Midbrain (tissue), 1 donor: ENCODE data around the gene PRPF4.
"Not testable (repeated sequence)": the region's sequence is repeated elsewhere in the genome, so short reads cannot be mapped to it uniquely, and the experiment has no call there.

Experiments used
- DNase-seq: peaks from one replicate; lab custom pipeline; 2025; lab: John Stamatoyannopoulos, UW

The PRPF4 gene

DNA sequence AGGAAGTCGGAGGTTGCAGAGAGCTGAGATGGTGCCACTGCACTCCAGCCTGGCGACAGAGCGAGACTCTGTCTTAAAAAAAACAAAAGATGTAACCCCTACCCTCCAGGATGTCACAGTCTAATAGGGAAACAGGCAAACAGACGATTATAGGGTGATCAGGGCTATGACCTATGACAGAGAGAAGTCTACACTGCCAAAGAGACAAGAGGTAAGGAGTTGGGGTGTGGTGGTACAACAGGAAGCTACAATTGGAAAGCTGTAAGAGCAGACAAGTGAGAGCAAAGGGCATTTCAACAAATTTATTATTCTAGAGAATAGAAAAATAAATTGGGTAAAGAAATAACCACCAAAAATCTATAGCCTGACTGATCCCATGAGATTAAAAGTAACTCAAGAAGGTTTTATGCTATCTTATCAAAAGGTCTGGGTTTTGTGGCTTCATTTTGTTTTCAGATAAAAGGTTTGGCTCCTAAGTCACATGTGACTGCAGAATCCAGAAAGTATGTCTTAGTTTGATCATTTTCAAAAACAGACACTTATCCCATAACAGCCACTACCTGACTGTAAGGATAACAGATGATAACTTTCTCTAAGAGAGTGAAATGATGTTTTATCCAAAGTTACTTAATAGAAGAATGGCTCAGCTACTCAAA lies 7.4 kb upstream of the PRPF4 start:
- no peak for DNase-seq

DNA sequence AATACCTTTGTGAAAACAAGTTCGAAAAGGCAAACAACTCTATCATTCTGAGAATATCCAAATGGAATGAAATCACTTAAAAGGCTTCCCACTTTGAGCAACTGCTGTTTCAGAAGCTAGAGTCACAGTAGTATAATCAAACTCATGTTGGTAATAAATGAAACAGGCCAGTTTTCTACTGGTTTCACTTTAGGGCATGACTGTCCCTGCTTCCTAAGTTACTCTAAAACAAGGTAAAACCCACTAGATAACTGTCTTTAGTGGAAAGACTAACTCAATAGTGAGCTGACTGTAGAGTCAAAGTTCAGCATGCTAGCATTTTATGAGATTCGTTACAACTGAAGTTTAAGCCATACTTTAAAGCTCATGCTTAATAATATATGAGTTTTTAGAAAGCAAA lies 6.1 kb upstream of the PRPF4 start:
- DNase-seq: no peak

DNA sequence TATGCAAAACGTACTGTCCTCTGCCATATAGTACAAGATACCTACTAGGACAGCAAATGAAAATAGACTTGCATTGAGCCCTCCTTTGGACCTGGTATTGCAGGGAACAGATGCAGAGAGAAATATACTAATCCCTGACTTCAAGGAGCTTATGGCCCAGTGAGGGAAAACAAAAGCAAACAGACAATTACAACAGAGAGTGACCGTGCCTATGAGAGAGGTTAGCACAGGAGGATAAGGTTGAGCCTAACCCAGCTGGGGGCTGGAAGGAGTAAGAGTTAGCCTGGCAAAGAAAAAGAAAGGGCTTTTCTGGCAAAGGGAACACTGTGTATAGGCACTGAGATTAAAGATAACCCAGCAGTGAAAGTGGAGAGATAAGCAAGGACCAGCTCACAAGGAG lies 5.6 kb upstream of the PRPF4 start:
- no peak for DNase-seq

DNA sequence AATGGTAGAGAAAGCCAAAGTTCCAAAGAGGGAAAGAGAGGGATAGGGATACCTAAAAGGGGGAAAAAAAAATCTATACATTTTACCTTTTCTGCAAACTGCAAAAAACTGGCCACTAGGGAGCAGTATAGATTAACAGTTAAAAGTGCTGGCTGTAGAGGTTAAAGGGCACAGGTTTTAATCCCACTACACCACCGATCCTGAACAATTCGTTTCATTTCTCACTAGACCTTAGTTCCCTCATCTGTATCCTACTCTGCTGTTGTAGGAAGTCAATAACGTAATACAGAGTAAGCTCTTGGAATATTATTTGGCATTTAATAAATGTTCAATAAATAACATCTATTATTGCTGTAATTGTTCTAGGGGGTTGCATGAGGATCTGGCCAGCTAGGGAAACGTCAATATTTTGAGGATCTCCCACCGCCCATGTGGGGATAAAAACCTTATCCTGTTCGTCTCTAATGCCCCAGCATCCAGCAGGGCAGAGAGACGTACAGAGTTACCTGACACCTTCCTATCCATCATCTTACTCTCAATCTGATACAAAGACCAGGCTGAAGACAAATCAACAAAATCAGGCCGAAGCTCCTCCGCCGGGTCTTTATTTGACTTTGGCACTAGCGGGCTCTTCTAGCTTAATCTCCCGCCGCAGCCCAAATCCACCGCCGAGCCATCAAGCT lies 843 bp upstream of the PRPF4 start:
- DNase-seq: peak; percentile 70

DNA sequence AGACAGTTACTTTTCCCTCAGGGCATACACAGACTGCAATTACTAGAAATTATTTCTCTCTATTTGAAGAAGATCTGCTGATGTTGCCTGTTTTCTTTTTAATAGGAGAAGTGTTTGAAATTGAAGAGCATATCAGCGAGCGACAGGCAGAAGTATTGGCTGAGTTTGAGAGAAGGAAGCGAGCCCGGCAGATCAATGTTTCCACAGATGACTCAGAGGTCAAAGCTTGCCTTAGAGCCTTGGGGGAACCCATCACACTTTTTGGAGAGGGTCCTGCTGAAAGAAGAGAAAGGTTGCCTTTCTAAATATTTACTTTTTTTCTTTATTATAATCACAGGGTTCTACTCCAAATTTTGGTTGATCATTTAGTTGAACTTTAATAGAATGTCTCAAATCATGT lies 3.4 kb downstream of the PRPF4 start:
- DNase-seq: no peak

DNA sequence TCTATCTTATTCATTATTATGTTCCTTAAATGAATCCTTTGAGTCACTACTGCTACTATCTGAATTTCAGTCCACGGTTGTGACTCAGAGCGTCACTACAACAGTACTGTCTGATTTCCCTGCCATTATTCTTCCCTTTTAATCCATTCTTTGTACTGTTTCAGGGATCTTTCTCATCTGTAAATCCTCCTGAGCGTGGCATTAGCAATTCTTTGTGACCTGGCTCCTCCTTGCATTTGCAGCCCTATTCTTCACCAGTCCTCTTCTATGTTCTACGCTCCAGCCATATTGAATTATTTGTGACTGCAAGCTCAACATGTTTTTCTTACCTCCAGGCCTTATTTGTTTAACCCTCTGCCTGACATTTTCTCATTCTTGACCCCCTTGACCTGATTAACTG lies 5.9 kb downstream of the PRPF4 start:
- no peak for DNase-seq

DNA sequence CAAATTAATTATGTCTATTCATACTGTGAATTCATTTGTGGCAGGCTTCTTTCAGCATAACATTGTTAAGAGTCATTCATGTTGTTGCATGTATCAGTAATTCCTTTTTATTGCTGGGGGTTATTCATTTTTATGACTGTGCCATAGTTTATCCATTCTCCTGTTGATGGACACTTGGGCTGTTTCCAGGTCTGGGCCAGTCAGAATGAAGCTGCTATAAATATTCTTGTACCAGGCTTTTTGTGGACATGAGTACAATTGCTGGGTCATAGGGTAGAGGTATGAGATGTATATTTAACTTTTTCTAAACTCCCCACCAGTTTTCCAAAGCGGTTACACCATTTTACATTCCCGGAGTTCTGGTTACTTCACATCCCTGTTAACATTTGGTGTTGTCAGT lies 13.6 kb downstream of the PRPF4 start:
- no peak for DNase-seq

DNA sequence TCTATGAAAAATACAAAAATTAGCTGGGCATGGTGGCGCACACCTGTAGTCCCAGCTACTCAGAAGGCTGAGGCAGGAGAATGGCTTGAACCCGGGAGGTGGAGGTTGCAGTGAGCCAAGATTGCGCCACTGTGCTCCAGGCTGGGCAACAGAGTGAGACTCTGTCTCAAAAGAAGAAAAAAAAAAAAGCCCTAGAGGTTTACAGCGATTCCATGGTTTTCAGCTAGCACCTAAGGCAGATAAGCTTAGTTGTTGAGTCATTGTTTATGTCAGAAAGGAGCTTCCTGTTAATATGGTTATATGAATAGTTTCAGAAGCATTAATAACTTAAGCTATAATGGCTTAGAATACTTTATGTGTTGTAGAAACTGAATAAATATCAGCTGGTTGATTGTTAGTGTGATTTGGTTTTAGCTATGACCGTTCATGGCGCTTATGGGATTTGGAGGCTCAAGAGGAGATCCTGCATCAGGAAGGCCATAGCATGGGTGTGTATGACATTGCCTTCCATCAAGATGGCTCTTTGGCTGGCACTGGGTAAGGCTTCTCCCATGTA lies 14.7 kb downstream of the PRPF4 start:
- DNase-seq: no peak

DNA sequence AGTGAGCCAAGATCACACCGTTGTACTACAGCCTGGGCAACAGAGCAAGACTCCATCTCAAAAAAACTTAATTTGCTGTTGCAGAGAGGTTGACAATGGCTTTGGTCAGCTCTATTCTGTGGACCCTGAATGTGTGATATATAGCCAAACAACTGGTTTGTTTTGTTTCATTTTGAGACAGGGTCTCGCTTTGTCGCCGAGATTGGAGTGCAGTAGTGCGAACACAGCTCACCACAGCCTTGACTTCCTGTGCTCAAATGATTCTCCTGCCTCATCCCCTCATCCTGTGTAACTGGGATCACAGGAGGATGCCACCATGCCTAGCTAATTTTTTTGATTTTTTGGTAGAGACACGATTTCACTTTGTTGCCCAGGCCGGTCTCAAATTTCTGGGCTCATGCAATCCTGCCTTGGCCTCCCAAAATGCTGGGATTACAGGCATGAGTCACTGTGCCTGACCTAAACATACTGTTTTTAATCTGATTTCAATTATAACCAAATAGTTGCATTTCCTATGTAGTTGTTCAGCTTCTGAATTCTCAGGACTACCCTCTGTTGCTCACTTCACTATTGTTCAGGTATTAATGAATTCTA lies 17.9 kb downstream of the PRPF4 start:
- no peak for DNase-seq

DNA sequence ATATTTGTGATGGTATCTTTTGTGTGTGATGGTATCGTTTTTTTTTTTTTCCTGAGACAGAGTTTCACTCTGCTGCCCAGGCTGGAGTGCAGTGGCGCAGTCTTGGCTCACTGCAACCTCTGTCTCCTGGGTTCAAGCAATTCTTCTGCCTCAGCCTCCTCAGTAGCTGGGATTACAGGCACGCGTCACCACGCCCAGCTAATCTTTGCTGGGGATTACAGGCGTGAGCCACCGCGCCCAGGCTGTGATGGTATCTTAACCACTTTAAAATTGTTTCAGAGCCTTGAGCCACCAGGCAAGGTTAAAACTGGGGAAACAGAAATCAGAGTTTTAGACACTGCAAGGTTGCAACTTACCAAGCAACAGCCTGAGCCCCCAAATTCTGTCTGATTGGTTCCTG lies 20.8 kb downstream of the PRPF4 start:
- DNase-seq: not testable (repeated sequence)

DNA sequence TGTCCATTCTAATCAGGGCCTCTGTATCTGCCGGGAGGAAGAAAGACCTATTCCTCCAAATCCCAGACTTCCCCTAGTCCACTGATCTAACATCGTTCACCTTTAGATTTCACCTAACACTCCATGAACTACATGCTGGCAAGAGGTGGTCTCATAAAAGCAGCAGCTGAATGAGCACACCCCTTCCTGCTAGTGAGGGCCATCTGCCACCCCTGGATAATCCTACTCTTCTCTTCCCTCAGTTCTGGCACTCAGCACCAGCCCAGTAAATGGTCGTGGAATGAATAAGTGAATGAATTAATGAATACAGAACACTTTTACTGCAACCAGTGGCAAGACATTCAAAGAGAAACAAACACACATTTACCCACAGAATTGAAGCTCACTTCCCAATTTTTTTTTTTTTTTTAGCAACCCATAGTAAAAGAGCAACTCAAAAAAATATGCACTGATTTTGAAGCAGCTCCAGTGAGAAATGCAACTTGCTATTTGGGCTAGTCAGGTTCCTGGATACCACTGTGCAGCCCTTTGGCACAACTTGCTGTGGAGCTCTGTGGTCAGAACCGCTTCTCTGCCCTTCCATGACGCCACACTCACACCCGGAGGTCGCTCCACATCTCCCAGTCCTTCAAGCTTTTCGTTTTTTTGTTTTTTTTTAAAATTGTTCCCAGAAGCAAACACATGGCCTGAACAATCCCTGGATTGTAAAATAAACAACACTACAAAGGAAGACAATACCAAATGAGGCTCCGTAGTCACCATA lies 21.5 kb downstream of the PRPF4 start:
- no peak for DNase-seq

DNA sequence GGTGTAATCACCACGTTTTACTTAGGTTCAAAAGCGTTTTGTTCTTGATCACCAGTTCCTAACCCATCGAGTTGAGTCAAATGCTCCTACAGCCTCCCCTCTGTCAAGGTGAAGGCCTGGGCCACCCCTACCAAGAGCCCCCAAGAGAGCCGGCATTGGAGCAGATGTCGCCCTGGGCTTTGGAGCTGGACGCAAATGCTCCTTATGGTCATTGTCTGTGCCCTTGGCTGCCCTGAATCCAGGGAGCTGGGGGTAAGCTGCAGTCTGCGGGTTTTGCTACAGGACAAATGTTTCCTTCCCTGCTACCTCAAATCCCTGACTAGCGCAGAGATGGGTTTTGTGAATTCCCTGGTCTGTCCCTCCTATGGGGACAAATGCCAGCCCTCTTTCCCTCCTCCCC lies 22.9 kb downstream of the PRPF4 start:
- DNase-seq: no peak

DNA sequence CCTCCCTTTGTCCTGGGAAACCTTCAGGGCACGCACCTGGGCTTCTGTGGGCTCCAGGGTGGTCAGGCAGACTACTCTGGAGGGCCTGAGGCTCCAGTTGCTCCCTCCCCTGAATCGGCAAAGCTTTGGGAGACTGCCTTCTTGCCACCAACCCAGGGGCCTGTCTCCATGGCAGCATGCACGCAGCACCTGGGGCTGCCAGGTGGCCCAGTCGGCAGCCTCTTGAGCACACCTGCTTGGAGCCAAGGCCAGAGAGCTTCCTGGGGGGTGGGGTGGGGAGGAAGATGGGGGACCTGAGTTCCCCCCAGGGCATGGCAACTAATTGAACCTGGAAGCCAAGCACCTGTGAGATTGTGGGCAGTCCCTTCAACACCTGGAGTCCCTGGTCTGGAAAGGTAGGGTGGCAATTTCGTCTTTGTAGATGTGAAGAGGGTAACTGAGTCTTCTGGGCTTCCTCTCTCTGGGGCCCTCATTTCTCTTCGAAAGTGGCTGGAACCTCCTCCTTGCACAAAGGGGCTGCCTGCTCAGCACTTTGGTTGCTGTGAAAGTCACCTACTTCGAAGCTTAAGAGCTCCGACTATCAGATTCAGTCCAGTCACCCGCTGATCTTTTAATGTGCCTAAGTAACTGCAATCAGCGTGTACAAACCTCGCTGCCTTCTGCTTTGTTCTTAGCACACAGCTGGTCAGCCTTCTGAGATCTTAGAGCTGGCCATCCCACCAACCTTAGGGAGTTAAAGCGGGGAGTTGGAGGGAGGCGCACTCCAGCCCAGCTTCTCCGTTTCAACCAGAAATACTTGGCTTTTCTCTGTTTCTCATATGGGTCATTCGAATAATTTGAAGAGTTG lies 23.7 kb downstream of the PRPF4 start:
- DNase-seq: no peak

DNA sequence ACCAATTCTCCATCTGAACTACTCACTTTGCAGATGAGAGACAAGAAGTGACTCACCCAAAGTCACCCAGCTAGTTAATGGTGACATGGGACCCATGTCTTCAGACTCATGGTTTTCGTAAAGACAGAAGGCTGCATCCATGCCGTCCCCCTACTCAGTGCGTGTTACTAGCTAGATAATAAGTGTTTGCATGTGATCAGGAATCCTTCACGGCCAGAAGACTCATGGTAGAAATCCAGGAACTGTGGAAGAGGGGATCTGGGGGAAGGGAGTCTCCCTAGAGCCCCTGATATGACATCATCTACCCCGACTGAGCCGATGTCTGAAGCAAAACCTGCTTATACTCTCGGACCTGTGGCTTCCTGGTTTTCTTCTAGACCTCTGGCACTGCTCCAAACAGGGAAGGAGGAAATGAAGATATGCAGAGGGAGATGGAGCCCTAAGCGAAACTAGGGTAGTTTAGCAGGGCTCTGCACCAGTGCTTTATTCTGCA lies 24.4 kb downstream of the PRPF4 start:
- DNase-seq: no peak

DNA sequence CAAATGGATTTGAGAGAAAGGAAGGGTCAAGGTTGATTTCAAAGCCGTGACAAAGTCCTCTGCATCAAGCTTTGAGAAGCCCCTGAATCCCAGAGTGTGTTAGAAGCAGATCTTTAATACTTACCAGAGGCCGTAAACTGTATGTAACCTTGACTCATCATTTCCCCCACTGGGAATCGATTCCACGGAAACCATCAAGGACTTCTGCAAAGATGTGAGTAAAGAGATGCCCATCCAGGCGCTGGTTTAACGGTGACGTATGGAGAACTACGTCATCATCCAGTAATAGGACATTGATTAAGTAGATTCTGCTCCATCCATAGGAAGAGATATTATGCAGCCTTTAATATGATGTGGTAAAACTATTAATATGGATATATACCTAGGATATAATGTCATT lies 26.1 kb downstream of the PRPF4 start:
- no peak for DNase-seq

DNA sequence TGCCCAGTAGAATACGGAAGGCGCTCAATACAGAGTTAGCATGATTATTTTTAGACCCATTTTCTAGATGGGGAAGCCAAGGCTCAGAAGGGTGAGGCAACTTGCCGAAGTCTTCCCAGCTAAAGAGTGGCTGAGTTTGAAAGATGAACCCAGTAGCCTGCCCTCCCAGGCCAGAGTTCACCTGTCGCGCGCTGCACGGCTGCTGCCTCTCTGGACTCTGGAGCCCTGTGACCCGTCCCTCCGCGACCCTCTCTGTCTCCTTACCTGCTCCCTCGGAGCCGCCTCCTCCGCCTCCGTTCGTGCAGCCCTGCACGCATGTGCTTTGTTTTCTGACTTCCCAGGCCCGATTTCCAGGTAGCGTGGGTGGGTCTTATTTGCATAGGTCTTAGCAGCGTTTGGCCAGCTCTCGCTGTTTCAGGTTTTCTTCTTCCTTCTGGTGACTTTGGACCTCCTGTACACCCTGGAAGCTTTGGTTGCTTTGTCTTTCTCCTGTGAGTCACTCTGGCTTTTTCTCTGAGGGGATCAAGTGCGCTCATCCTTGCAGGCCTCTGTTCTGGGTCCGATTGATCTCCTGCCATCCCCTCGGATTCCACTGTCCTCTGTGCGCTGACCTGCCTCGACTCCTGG lies 27.4 kb downstream of the PRPF4 start, which contains the start of gene RNF183:
Gene RNF183, minus strand, starts transcription at position 585 of the 627 bp plus-strand sequence. CDS start 5,192 bp downstream, outside the sequence.
- DNase-seq: no peak

DNA sequence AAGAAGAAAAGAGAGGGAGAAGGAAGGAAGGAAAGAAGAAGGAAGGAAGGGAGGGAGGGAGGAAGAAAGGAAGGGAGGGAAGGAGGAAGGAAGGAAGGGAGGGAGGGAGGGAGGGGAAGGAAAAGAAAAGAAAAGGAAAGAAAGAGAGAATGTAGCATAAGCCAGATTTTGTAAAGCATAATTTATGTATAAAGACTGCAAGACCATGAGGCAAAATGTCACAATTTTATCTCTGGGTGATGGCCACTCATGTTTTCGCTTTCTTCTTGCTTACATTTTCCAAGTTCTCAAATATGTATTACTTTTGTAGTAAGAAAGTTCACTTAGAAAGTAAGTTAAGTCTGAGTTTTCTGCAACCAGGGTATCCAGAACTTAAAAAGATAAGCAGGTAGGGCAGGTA lies 31.1 kb downstream of the PRPF4 start:
- no peak for DNase-seq

DNA sequence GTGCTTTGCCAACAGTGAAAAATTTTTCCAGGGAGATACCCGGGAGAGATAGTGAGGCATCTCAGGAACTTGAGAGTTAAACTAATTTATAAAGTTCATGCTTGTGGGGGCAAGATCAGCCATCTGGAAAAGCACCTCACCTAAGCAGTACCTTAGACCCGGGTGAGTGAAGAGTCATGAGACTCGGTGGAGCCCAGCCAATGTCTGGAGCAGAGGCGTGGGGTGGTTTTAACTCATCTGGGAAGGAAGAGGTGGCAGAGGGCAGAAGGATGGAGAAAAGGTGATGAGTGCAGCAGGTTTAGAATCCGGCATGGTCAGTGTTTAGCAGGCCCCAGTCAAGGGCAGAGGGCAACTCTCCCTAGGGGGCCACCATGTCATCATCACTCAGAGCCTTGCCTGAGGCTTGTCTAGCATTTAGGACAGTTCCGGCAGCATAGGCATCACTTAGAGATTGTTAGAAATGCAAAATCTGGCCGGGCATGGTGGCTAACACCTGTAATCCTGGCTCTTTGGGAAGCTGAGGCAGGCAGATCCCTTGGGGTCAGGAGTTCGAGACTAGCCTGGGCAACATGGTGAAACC lies 32.0 kb downstream of the PRPF4 start:
- no peak for DNase-seq

DNA sequence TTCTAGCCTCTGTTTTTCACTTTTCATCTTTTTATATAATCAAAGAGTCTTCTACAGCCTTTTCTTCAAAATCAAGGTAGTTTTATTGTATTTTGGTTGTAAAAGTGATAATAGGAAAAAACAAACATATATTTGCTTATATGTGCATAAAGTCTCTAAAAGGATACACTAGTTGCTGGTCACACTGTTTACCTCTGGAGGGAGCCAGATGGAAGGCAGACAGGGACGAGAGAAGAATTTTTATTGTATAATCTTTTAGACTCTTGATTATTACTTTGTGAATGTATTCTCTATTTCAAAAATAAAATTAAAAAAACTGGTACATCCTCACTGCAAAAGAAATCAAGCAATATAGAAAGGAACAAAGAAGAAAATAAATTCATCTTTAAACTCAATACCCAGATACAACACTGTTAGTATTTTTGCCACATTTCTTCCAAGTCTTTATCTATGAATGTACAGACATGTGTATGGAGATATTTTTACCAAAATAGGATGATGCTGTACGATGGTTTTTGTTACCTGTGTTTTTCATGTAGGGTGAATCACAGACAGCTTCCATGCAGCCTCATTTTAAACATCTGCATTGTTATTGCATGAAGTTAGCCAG lies 33.9 kb downstream of the PRPF4 start:
- peak; percentile 47 for DNase-seq

DNA sequence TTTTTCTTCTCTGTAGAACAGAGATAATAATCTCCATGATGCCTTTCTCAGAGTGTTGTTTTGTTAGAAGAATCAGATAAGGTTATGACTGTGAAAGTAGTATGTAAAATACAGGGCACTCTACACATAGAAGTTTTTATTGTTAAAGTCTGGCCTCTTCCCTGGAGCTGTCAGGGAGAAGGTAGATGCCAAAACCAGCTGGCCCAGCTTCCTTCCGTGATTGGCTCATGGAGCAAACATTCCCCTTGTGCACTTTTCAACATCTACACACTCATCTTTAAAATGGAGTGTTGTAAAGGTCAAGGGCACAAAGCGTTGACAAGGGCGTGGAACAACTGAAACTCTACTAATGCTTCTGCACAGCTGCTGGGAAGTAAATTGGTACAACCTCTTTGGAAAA lies 35.1 kb downstream of the PRPF4 start:
- DNase-seq: no peak
